Fibroblast of lung (primary cell): ENCODE data around the gene DDO. TPM values are rescaled to one million over a fixed set of nuclear protein-coding genes. Genes with fewer than 3 reads are reported as not detected.

Experiments used
- DNase-seq, 2 donors: peaks; one replicate each; pipeline versions ENCODE4 v3.0.0 to v3.0.0-alpha.2; 2010; ENCODE audit warnings: low read depth in 2 of 2
- H2AFZ ChIP-seq: 2 replicates; pipeline ENCODE4 v1.5.1; 2012; ENCODE audit warnings: low read length, control low read depth, inconsistent platforms
- H3K27ac ChIP-seq: 2 replicates; pipeline ENCODE4 v1.5.1; 2011; ENCODE audit warnings: low read length, control low read depth; ENCODE audit not compliant: insufficient read depth
- H3K27me3 ChIP-seq: 2 replicates; pipeline ENCODE4 v1.5.1; 2011; ENCODE audit warnings: mild to moderate bottlenecking, low read length; ENCODE audit not compliant: control insufficient read depth, insufficient read depth
- H3K36me3 ChIP-seq: 2 replicates; pipeline ENCODE4 v1.5.1; 2011; ENCODE audit warnings: low read length; ENCODE audit not compliant: control insufficient read depth, insufficient read depth
- H3K4me1 ChIP-seq: 2 replicates; pipeline ENCODE4 v1.5.1; 2011; ENCODE audit warnings: low read length; ENCODE audit not compliant: control insufficient read depth, insufficient read depth; ENCODE audit errors: extremely low read depth
- H3K4me2 ChIP-seq: 2 replicates; pipeline ENCODE4 v1.5.1; 2011; ENCODE audit warnings: low read length, control low read depth; ENCODE audit not compliant: insufficient read depth; ENCODE audit errors: extremely low read depth
- H3K4me3 ChIP-seq, 4 experiments: fragments of 200-600 bp in 1 of 4; sonication (generic) in 1 of 4; replicated peaks in 1 of 4; 2 replicates each; pipeline ENCODE4 v1.5.1; 2011 to 2016; ENCODE audit warnings: low read length in 4 of 4, low read depth in 3 of 4, mild to moderate bottlenecking in 3 of 4, control low read depth in 2 of 4, inconsistent platforms in 1 of 4, mixed read lengths in 1 of 4; ENCODE audit not compliant: insufficient read depth in 1 of 4; ENCODE audit errors: control extremely low read depth in 1 of 4
- H3K79me2 ChIP-seq: 2 replicates; pipeline ENCODE4 v1.5.1; 2012; ENCODE audit warnings: mild to moderate bottlenecking, low read length, inconsistent platforms; ENCODE audit not compliant: control insufficient read depth, insufficient read depth
- H3K9ac ChIP-seq: 2 replicates; pipeline ENCODE4 v1.5.1; 2011; ENCODE audit warnings: mild to moderate bottlenecking, low read length, control low read depth; ENCODE audit not compliant: insufficient read depth
- H3K9me3 ChIP-seq: 2 replicates; pipeline ENCODE4 v1.5.1; 2012; ENCODE audit warnings: low read depth, low read length; ENCODE audit not compliant: control insufficient read depth, insufficient read depth
- H4K20me1 ChIP-seq: 2 replicates; pipeline ENCODE4 v1.5.1; 2011; ENCODE audit warnings: low read length; ENCODE audit not compliant: control insufficient read depth, insufficient read depth; ENCODE audit errors: extremely low read depth
- EZH2 ChIP-seq: IDR thresholded peaks from 2 replicates; pipeline ENCODE4 v1.5.1; 2012; ENCODE audit warnings: low read length, control low read depth, mild to moderate bottlenecking; ENCODE audit errors: missing control alignments
- polyA plus RNA-seq, 2 donors: library from polyadenylated mRNA; depleted of rRNA in 1 of 2; stranded (reverse) in 1 of 2; unstranded in 1 of 2; fragments of >200 nt; gene quantifications; 2 replicates each; pipeline ENCODE4 v1.2.1, GENCODE V29; 2011 to 2012; ENCODE audit warnings: missing spikeins in 1 of 2
- total RNA-seq: library from RNA; depleted of rRNA; stranded (reverse); fragments of >200 nt; gene quantifications from 2 replicates; pipeline ENCODE4 v1.2.1, GENCODE V29; 2014
- TF ChIP-seq, protein P1 (sequence below), 2 donors: IDR thresholded peaks in 1 of 2; conservative IDR thresholded peaks in 1 of 2; 1 replicate in 1 of 2; 2 replicates in 1 of 2; pipeline ENCODE4 v1.5.1; 2011 to 2012; ENCODE audit warnings: low read length in 2 of 2, control low read depth in 1 of 2, inconsistent platforms in 1 of 2, low read depth in 1 of 2, mild to moderate bottlenecking in 1 of 2

Gene DDO
- total and polyA plus RNA-seq, 2 donors (not counting 1 experiment from before 2014, with no cell fraction given), result 3.9 to 12.2 TPM

DNA sequence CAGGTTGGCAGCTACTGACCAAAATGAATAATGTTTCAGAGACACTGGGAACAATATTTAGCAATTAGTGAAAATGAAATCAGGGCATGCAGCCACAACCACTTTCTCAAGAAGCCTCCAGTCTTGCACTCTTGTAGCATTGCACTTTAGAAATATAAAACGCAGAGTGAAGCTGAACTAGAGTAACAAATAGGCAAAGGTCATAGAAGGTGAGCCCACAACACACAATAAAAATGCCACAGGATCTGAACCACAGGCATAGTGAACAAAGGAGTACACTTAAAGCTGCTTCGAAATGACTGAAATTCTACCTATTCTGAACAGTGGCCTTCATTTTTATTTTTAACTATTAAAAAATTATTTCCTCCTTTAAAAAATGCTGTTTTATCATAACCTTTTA lies 25.0 kb downstream of the DDO start:
- Histone ChIP-seq H2AFZ (no peak overlapping the region), H3K9ac (no peak overlapping the region), H3K36me3 (no peaks in the 10 kb centered on the region), H3K27me3 (no peaks in the 10 kb centered on the region), H3K27ac (no peak overlapping the region), H3K4me3 (no peak overlapping the region), H3K4me2 (no peak overlapping the region), H3K4me1 (no peaks in the 10 kb centered on the region), H4K20me1 (no peaks in the 10 kb centered on the region), H3K79me2 (no peaks in the 10 kb centered on the region), H3K9me3 (no peaks in the 10 kb centered on the region)
- TF ChIP-seq EZH2, result no peak
- DNase-seq, result no peak

DNA sequence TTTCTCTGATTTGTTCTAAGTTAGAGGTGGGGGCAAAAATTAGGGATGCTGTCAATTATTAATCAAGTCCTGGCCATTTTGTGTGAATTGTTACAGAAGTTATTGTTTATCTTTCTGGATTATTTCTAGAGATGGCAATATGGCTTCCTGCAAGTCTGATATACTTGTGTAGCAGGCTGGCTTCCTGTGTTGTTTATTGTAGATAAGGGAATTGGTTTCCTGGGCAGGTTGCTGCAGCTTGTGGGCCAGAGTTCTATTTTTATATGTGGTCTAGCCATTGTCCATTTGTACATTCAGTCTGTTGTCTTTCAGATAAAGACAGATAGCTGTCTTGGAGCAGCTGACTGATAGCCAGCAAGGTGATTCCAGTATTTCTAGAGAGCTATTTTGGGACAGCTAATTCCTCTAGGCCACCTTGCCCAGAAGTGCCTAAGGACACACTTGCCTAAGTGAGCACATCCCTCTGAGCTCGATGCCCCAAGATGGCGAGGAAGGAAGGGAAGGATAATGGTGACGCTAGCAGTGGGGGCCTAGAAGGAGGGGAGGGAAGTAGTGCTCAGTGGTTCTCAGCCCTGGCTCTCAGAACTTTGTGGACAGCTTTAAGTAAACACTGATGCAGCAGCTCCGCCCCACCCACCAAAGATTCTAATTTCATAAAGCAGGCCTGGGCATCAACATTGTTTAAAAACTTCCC lies 25.5 kb downstream of the DDO start:
- H3K27me3 ChIP-seq, result no peaks in the 10 kb centered on the region
- H3K4me3 ChIP-seq, result no peak overlapping the region
- H3K9me3 ChIP-seq, result no peaks in the 10 kb centered on the region
- no peak overlapping the region for H3K27ac ChIP-seq
- H3K4me2 ChIP-seq, result no peak overlapping the region
- peak in 1 of 2 donors; percentile 4 for DNase-seq
- H4K20me1 ChIP-seq, result no peaks in the 10 kb centered on the region
- H2AFZ ChIP-seq, result no peak overlapping the region
- H3K4me1 ChIP-seq, result no peaks in the 10 kb centered on the region
- TF ChIP-seq, protein P1, sequence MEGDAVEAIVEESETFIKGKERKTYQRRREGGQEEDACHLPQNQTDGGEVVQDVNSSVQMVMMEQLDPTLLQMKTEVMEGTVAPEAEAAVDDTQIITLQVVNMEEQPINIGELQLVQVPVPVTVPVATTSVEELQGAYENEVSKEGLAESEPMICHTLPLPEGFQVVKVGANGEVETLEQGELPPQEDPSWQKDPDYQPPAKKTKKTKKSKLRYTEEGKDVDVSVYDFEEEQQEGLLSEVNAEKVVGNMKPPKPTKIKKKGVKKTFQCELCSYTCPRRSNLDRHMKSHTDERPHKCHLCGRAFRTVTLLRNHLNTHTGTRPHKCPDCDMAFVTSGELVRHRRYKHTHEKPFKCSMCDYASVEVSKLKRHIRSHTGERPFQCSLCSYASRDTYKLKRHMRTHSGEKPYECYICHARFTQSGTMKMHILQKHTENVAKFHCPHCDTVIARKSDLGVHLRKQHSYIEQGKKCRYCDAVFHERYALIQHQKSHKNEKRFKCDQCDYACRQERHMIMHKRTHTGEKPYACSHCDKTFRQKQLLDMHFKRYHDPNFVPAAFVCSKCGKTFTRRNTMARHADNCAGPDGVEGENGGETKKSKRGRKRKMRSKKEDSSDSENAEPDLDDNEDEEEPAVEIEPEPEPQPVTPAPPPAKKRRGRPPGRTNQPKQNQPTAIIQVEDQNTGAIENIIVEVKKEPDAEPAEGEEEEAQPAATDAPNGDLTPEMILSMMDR (conservative IDR thresholded peaks at IDR 0.05 in 1 of 2, IDR thresholded peaks at IDR 0.05 in 1 of 2; ENCODE audit: low read depth in 1 of 2, low read length in 2 of 2), result no peak
- no peak for TF ChIP-seq EZH2
- no peaks in the 10 kb centered on the region for H3K36me3 ChIP-seq
- no peaks in the 10 kb centered on the region for H3K79me2 ChIP-seq
- no peak overlapping the region for H3K9ac ChIP-seq

DNA sequence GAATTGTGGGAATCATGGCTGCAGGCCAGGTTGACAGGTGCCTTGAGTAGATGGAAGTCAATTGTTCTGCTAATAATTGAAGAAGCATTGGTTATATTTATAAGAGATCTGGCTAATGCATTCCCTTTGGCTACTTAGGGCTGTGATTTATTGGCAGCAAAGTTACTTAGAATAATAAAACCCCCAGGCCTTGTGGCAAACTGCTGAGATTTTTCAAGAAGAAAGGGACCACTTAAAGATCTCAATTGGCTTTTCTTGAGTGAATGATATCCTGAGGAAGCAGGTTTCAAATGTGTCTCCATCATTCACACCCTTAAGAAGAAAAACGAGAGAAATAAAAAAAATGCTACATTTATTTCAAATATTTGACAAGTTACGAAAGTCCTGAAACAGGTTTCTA lies 27.4 kb downstream of the DDO start:
- Histone ChIP-seq H3K4me2 (no peak overlapping the region), H3K27me3 (no peaks in the 10 kb centered on the region), H3K9me3 (no peaks in the 10 kb centered on the region), H2AFZ (no peak overlapping the region), H3K79me2 (no peaks in the 10 kb centered on the region), H3K4me1 (no peaks in the 10 kb centered on the region), H3K9ac (no peak overlapping the region), H4K20me1 (no peaks in the 10 kb centered on the region), H3K27ac (no peak overlapping the region), H3K36me3 (no peaks in the 10 kb centered on the region), H3K4me3 (no peak overlapping the region)
- DNase-seq, result no peak
- no peak for TF ChIP-seq EZH2
- TF ChIP-seq, protein P1 (conservative IDR thresholded peaks at IDR 0.05 in 1 of 2, IDR thresholded peaks at IDR 0.05 in 1 of 2; ENCODE audit: low read depth in 1 of 2, low read length in 2 of 2), result no peak
